Stimulated activated CD4-positive, alpha-beta T cell treated with anti-CD3 and anti-CD28 coated beads, Interleukin-4, amount 100 ng/mL, for 48 hours (primary cell): ENCODE measurements around the gene NUAK1.
A peak's percentile ranks its signal among the peaks of the same experiment; 100 is the strongest.
"Not testable (repeated sequence)": the region's sequence is repeated elsewhere in the genome, so short reads cannot be mapped to it uniquely, and the experiment has no call there.

Experiments used
- DNase-seq, 2 donors: peaks; one replicate each; pipeline ENCODE4 v3.0.0-alpha.2; 2020; ENCODE audit warnings: low read depth in 2 of 2

NUAK1 gene

DNA sequence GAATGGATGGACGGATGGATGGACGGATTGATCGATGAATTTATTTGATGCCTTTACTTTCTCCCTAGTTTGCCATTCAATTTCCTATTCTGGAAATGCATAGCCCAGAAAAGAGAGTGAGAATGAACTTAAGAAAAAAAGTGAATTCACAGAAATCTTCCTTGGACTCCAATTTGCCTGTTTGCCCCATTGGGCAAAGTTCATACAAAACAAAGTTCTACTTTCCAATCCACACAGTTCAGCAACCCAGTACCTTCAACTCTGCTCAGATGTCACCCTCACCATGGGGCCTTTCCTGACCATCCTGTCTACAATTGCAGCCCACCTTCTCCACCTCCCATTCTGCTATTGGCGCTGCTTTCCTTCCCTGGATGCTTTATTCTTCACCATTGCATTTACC, 8.2 kb upstream of the NUAK1 start:
- DNase-seq, result no peak

GRCh38 chr12:106145539-106146447, 7.0 kb upstream of the NUAK1 start:
- no peak for DNase-seq

DNA sequence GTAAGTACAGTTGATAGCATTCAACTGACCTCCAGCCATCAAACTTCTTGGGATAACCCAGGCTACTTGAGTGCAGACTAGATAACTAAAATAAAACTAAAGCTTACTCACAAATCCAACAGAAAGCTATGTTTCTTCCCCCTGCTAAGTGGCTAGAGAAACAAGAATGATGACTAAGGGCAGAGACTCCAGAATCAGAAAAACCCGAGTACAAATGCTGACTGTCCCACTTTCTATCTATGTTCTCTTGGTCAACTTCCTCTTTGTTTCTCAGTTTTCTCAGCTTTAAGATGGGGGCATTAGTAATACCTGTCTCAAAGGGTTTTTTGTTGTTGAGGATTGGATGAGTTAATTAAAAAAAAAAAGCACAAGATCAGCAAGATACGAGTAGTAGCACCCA, 6.1 kb upstream of the NUAK1 start:
- no peak for DNase-seq

DNA sequence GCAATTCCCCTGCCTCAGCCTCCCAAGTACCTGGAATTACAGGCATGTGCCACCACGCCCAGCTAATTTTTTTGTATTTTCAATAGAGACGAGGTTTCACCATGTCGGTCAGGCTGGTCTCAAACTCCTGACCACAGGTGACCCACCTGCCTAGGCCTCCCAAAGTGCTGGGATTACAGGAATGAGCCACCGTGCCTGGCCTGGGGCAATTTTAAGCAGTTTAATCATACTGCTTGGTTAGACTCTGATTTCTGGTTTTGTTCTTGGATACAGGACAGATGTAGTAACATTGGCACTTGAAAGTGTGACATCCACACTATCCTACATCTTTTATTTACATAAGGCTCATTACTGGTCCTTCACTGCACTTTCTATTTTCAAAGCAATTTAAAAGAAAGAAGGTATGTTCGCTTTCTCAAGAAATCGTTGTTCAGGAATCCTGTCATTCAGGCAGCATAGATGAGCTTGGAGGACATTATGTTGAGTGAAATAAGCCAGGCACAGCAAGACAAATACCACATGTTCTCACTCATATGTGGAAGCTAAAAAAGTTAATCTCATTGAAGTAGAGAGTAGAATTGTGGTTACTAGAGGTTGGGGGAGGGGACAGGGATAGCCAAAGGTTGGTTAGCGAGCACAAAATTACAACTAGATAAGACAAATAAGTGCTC, 4.0 kb upstream of the NUAK1 start:
- DNase-seq, result no peak

DNA sequence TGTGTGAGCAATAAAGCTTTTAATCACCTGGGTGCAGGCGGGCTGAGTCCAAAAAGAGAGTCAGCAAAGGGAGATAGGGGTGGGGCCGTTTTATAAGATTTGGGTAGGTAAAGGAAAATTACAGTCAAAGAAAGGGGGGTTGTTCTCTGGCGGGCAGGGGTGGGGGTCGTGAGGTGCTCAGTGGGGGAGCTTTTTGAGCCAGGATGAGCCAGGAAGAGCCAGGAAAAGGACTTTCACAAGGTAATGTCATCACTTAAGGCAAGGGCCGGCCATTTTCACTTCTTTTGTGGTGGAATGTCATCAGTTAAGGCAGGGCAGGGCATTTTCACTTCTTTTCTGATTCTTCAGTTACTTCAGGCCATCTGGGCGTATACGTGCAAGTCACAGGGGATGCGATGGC, 3.2 kb upstream of the NUAK1 start:
- DNase-seq, result not testable (repeated sequence)

- DNase-seq, result no peak
These were observed 2.7 kb upstream of the NUAK1 start for GRCh38 chr12:106141452-106141851.

DNA sequence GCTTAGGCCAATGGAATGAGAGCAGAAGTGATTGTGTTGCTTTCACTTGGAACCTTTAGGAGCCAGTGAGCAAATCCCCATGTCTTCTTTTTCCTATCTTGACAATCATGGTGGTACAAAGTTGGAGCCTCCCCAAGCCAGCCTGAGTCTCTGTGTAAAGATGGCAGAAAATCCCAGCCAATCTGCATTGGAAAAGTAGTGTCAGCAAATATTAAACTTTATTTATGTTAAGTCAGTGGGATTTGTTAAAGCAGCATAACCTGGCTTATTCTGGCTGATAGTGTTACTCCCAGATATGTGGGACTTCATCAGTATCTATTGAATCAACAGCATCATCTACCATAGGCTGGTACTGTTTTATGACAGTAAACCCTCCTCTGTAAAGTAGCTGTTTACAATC, 2.2 kb upstream of the NUAK1 start:
- DNase-seq, result no peak

DNA sequence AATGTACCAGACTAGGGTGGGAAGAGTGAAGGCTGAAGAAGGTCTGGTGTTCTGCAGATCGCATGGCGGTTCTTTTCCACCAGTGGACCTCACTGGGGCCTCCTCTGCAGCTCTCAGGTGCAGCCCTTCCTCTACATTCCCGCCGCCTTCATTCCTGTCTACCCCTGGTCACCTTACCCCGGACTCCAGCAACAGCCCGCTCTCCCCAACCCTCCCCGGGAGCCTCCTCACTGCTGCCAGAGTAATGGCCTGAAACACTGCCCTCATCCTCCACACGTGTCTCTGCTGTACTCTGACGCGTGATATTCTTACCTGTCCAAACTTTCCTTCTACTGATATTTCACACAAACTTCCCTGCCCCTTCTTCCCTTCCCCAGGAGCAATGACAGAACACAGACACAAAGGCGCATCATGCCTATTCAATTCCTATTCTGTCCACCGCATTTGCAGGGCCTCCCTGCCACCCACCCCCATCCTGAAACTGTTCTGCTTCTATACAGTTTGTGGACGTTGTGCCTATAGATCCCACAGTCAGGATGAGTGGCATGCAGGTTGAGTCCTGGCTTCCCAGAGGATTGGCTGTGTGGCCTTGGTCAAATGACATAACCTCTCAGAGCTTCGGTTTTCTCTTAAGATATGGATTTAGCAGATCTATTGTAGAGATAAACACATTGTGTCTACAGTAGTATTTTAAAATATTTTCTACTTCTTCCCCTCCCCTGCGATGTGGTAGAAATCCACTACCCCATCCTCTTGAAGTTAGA, 1.7 kb upstream of the NUAK1 start:
- DNase-seq, result no peak

DNA sequence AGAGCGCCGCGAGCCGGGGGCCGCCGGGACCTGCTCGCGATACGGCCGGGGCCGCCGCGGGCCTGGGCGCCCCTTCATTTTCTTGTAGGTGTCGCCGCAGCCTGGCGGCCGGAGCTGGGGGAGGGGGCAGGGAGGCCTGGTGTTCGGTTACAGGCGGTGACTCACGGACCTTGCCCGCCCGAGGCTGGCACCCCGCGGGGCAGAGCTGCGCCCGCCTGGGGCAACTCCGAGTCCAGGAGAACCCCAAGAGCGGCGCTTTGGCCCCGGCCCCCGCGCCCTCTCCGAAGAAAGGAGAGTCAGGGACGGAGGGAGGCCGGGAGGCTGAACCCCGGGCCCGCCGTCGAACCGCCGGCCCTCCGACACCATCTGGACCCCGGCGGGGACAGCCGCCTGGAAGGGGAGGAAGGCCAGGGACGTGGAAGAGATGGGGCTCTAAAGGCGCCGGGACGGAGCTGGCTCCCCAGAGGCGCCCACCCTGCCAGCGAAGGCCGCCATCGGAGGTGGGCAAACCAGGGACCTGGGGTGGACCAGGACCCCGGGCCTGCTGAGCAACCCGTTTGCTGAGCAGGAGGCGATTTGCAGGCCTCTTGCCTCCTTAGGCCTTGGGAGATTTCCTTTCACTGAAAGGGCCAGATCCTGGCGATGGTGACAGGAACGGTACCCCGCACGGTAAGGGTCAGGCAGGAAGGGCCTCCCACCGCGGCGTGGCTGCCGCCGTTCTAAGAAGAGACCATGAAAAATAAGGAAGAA, 843 bp upstream of the NUAK1 start:
- no peak for DNase-seq

GRCh38 chr12:106138357-106138632, 459 bp downstream of the NUAK1 start:
- DNase-seq, result no peak

DNA sequence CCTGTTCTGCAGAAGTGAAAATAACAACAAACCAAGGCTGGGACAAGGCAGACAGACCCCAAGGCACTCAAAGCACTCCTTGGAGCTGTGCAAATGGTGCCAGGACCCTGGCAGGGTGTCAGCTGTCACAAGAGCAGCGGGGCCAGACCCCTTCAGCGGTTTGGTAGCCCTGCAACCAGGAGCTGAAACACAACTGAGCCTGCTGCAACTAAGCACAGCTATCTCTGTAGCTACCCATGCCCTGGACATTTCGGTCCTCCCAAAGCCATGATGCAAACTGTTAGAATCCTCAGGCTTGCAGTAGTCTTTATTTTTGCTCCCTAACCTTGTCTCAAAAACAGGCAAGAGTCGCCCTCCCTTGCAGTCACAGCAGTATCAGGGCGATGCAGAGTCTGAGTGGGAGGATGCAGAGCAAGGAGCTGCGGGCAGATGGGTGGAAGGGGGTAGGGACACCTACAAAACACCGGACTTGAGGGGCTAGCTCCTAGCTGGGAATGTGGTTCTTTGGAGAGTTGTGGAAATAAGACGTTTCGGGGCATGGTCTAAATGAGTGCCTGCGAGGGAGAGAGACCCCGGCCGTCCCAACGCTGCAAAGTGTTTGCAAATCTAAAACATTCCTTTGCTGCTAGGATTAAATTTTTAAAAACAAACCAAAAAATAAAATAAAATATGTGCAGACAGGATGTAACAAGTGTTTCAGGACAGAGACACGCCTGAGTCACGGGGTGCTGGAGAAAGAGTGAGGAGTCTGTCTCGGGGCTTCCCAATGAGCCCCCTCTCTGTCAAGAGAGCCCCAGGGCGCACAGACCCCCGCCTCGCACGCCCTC, 1.0 kb downstream of the NUAK1 start:
- DNase-seq, result no peak

GRCh38 chr12:106136263-106136662, 2.5 kb downstream of the NUAK1 start:
- DNase-seq, result peak; percentile 70 to 84

DNA sequence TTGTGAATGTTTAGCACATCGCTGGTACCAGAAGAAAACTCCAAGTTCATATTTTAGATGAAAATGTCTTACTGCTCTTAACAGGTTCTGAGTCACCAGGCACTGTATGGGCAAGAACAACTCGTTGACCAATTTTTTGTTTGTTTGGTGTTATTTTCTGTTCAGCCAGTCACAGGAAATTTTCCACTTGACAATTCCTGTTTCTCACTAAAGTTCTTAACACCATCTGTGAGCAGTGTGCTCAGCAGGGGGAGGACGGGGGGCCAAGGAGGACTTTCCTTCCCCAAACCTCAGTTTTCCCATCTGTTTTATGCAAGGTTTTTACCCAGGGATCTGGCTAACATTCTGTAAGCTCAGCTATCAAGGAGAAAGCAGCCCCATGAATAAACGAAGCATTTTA, 3.0 kb downstream of the NUAK1 start:
- DNase-seq, result no peak

- no peak for DNase-seq
These were observed 3.7 kb downstream of the NUAK1 start for GRCh38 chr12:106135075-106135474.

DNA sequence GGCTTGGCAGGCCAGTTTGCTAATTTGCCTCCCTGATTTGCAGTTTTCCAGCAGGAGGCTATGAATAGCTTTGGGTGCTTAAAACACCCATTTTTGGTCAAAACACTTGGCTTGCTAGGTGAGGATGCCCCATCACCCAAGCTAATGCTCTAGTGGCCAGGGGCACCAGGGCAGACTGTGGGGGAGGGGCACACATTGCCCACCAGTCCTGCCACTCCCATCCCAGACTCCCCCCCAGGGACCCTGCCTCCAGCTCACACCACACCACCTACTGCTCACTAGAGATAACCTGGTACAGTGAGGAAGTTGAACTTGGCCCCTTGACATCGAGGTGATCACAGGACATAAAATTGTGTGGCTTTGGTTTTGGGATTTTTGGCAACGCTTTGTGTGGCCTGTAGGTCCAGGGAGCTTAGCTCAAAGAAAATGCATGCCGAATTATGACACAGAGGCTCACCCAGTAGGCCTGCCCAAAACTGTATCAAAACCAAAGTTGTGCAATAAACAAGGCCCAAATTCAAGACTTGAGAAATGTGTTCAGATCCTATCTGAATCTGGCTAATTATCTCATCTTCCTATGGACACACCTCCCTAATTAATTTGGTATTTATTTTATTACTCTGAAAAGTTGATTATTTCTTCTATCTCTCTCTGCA, 4.3 kb downstream of the NUAK1 start:
- no peak for DNase-seq

DNA sequence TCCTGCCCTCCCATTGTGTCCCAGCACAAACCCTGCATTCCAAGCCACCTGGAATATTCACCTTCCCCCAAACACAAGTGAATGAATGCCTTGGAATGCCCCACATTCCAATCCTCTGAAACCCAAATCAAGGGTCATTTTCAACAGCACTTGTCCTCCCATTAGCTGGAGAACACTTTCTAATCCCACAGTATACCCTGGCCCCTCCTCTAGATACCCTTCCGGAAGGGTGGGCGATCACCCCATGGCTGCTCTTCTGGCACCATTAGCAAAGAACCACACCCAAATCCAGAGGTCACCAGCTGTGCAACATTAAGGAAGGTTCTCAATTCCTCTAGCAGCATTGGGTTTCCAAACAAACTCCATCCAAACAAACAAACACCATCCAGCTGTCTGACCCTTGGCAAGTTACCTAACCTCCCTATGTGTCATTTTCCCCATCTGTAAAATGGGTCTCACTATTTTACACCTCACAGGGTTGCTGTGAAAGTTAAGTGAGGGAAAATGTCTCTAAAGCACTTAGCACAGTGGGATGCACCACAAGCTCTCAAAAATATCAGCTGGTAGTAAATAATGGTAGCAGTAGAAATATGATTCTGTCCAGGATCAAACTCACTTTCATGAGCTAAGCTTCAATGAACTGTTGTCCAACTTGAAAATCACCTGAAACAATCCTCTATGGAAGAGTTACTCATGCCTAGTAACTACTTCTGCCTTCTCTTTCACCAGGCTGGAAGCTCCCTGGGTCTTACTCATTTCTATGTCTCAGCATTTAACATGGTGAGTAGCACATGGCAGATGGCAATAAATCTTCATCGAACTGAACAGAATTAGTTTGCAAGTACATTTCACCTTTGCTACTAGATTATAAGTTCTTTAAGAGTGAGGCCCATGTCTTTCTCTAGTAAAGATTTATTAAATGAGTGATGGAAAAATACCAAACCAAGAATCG, 5.3 kb downstream of the NUAK1 start:
- no peak for DNase-seq

DNA sequence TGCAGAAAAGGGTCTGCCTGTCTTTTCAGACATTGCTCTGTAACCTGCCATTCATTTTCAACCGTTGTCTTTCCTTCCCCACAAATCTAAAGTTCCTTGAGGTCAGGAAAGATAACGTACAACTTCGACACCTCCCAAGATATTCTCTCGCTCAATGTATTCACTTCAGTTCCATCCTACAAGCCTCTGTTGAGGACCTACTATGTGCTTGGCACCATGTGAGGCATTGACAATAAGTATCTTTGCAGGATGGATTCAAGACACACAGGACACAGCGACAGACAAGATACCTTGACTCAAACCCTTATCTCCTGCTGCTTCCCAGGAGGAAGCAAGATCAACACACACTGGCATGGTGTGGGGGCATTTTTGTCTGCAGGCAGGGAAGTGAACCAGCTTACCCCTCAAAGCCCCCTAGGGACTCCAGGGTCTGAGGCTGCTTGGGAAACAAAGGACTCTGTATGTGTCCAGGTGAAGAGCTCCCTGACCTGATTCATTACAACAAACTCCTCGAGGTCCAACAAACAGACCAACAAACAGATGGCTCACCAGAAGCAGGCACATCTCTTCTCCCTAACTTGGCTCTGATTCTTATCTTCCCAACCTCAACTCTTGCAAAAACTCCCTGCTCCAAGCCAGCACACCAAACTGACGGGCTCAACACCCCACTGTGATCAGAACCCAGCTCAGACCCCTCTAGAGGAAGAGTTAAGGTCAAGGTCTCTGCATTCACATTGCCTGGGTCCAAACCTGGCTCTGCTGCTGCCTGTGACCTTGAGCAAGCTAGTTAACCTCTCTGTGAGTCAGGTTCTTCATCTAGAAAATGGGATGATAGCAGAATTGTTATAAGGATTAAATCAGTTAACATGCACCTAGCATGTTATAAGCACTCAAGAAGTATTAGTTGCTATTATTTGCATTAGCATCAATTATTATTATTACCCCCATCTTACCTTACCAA, 6.3 kb downstream of the NUAK1 start:
- no peak for DNase-seq

- no peak for DNase-seq
These were observed 7.1 kb downstream of the NUAK1 start for GRCh38 chr12:106131676-106132075.
